GM19099 (cell line): ENCODE measurements around the gene IRAG1.

ENCODE experiments used
- POLR2A ChIP-seq: IDR thresholded peaks from 3 replicates; pipeline ENCODE4 v1.6.1; 2011; ENCODE audit warnings: low read depth; ENCODE audit not compliant: insufficient read length; ENCODE audit errors: extremely low read depth

Gene IRAG1

DNA sequence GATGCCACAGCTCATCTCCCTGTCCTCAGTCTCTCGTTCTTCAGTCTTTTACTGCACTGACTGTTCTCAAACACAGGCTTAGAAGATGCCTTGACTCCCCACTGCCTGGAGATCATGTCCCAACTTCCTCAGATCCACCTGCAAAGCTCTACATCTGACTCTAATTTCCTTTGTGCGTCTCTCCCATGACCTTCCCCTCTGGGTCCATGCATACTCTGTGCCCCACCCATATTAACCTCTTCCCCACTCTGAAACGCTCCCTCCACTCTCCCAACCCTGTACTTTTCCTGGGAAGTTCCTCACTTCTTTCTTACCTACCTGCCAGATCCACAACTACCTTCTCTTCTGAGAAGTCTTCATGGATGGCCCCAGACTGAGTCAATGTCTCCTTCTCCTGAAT is 16.6 kb downstream of the IRAG1 start:
- no peak for TF ChIP-seq POLR2A

GRCh38 chr11:10674911-10675440 is 18.6 kb downstream of the IRAG1 start:
- no peak for TF ChIP-seq POLR2A

DNA sequence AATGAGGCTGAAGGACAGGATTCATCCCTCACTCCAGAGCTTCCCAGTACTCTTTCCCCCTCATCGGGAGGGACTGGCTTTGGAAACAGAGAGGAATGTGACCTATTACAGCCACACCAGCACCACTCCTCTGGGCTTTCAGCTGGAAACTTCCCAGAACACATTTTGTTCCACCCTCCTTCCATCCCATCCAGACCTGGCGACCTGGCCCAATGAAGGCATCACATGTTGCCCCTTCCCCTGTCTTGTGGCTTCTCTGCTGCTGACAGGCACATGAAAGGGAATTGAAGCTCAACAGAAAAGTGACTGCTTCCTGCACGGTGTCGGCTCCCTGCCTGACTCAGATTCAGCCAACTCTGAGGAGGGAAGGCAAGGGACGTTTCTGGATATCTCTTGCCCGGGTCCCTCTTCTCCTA is 19.1 kb downstream of the IRAG1 start:
- no peak for TF ChIP-seq POLR2A

GRCh38 chr11:10673501-10674062 is 20.0 kb downstream of the IRAG1 start:
- no peak for TF ChIP-seq POLR2A

- TF ChIP-seq POLR2A: no peak
Measured at GRCh38 chr11:10670099-10670498, 23.5 kb downstream of the IRAG1 start.

DNA sequence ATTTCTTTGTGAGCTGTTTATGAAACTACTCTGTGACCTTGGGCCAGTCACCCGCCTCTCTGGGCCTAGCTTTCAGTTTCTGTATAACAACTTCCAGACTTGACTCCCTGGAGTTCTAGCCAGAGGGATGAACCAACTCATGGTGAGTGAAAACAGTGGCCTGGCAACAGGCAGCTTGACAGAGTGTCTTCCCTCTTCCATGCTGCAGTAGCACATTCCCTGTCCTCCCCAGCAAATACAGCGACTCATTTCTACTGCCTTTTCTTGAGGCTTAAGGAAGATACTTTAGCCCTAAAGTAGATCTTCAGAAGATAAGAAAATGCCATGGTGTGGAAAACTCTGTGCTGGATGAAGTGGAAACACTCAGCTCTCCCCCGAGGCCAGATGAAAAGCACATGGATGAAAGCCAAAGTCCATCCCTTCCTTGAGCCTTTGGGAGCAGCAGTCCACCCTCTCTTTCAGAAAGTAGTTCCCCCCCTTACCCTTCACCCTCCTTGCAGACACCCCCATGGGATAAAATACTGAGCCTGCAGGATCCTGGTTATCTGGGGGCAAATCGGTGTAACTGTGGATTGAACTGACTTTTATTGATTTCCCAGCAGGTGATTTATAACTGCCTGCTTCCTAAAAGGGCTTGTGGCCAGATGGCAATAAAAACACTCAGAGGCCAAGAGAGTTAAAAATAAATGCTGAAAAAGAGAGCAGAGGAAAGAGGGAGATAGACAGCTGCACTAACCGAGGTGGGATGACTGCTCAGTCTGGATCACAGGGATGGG is 24.1 kb downstream of the IRAG1 start:
- TF ChIP-seq POLR2A: no peak

GRCh38 chr11:10667521-10667885 is 26.1 kb downstream of the IRAG1 start:
- TF ChIP-seq POLR2A: no peak

- no peak for TF ChIP-seq POLR2A
Measured at GRCh38 chr11:10666556-10667520, 26.7 kb downstream of the IRAG1 start.

- no peak for TF ChIP-seq POLR2A
Measured at GRCh38 chr11:10664496-10664895, 29.1 kb downstream of the IRAG1 start.

DNA sequence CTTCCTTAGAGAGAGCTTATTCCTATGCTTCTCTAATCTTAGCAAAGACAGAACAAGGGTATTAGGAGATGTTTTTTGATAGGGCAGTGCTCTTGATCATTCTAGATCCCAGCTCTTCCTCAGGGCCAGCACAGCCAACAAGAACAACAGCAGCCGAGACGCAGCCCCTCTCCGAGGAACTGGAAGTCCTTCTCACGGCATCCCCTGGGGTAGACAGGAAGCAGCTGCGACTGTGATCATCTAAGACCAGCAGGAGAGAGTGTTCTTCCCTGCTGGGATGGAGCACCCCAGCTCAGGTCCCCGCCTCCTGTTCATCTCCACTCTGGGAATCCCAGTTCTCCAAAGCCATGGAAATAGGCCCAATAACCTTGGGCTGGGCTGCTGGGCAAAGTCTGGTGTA is 29.6 kb downstream of the IRAG1 start:
- no peak for TF ChIP-seq POLR2A

GRCh38 chr11:10663365-10663764 is 30.2 kb downstream of the IRAG1 start:
- no peak for TF ChIP-seq POLR2A

GRCh38 chr11:10660323-10660722 is 33.2 kb downstream of the IRAG1 start:
- no peak for TF ChIP-seq POLR2A

GRCh38 chr11:10659339-10660216 is 34.0 kb downstream of the IRAG1 start:
- no peak for TF ChIP-seq POLR2A

DNA sequence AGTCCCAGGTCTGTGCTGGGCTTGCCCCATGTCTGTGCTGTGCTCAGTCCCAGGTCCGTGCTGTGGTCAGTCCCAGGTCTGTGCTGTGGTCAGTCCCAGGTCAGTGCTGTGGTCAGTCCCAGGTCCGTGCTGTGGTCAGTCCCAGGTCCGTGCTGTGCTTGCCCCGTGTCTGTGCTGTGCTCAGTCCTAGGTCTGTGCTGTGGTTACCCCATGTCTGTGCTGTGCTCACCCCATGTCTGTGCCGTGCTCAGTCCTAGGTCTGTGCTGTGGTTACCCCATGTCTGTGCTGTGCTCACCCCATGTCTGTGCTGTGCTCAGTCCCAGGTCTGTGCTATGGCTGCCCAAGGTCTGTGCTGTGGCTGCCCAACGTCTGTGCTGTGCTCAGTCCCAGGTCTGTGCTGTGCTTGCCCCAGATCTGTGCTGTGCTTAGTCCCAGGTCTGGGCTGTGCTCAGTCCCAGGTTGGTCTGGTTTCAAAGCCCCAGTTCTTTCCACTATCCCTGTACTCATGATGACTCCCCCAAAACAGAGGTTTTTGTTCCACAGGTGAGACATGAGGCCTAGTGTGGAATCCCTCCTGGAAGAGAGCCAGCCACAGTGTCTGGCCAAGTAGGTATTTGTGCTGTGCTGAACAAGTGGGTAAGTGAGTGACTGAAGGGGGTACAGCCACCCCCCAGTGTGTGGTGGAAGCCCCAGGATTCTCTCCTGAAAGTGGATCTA is 34.8 kb downstream of the IRAG1 start:
- TF ChIP-seq POLR2A: no peak
